GM08714 (cell line): ENCODE results near the gene SALL2.

ENCODE experiments used
- H3K4me3 ChIP-seq: fragments of 200-500 bp; sonication (Bioruptor generic); 2 replicates; pipeline ENCODE4 v1.5.1; 2014; ENCODE audit warnings: mild to moderate bottlenecking, low read length, inconsistent platforms
- ZNF274 ChIP-seq: IDR thresholded peaks from 2 replicates; pipeline ENCODE4 v1.6.1; 2012; ENCODE audit warnings: mild to moderate bottlenecking, low read depth, low read length

Gene SALL2

DNA sequence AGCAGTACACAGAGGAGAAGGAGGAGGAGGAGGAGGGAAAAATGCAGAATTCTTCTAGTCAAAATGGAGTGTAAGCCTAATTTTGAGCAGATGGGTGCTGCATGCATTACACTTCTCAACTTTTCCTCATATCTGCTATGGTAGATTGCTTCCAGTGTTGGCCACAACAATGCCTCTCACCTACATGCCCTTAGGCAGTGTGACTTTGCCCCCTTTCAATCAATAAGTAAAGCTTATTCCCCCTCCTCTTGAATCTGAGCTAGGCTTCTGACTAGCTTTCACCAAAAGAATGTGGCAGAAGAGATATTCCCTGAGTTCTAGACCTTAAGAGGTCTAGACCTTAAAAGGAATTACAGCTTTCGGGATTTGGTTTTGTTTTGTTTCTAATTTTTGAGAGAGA, 11.8 kb downstream of the SALL2 start:
- TF ChIP-seq ZNF274 = no peak
- H3K4me3 ChIP-seq = no peak overlapping the region

DNA sequence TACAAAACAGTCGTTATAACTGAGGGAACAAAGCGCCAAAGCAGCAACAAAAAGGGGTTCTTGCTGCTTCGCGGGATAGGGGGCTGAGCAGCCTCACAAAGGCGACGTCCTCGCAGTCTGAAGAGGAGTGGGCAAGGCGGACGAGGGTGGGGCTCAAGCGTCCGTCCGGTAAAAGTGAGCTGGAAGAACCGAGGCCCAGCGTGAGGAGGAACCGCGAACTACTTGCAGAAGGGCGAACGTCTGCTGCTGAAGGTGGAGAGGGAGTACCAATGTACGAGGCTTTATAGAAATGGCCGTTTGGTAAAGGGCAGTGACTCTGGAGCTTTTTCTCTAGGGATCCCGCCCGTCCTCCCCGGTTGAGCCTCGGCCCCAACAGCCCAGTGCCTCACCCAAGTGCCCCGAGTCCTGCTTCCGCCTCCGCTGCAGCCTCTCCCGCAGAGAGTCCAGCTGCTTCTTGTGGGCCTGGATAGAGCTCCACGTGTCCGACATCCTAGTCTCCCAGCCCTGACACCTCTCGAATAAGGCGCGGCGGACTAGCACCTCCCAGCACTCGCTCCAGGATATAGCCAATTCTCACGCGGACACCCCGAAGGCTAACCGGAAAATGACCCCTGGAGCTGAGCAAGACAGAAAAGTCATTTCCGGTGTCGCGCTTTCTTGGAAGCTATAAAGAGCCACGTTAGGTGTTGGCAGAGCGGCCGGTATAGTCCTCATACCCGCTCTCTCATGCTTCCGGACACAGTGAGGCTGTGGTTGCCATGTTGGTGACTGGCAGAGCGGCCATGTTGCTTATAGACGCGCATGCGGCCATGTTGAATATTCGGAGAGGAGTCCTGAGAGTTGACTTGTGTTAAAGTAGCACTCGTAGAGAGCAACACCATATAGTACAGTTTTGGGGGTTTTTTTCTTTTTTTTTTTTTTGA, 15.2 kb downstream of the SALL2 start, which contains the start of gene METTL3:
METTL3 (minus strand) TSS at position 606 of the 923 bp plus-strand sequence; CDS start at position 489, 117 bp downstream.
- no peak for TF ChIP-seq ZNF274
- H3K4me3 ChIP-seq = peak within 1 kb of the TSS; percentile 91

DNA sequence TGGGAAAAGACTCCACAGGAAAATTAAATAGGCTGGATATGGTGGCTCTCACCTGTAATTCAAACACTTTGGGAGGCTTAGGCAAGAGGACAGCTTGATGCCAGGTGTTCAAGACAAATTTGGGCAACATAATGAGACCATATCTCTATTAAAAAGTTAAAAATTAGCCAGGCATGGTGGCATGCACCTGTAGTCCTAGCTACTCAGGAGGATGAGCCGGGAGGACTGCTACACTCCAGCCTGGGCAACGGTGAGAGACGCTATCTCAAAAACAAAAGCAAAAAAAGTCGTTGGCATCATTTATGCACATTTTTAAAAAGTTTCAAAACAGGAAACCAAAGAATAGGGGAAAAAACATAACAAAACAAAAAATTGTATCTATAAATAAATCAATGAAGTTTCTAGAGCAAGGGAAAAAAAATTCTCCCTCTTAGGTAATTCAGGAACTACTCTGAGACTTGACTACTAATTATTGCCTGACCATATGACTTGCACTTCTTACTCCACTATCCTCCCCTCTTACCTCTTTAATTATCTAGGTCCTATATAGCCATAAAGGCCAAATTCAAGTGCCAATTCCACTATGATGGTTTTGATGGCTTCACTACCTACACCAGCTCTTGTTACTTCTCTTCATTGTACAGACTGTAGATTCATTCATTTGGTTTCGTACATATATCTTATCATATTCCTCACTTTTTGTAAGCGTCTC, 16.6 kb downstream of the SALL2 start:
- H3K4me3 ChIP-seq = peak overlapping the region; percentile 91
- TF ChIP-seq ZNF274 = no peak

DNA sequence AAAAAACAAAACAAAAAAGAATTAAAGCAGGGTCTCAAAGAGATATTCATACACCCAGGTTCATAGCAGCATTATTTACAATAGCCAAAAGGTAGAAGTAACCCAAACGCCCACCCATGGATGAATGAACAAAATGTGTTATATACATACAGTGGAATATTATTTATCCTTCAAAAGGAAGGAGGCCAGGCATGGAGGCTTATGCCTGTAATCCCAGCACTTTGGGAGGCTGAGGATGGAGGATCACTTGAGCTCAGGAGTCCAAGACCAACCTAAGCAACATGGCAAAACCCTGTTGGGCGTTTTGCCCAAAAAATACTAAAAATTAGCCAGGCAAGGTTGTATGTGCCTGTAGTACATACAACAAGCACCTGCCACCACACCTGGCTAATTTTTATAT, 19.6 kb downstream of the SALL2 start:
- no peak overlapping the region for H3K4me3 ChIP-seq
- TF ChIP-seq ZNF274 = no peak

DNA sequence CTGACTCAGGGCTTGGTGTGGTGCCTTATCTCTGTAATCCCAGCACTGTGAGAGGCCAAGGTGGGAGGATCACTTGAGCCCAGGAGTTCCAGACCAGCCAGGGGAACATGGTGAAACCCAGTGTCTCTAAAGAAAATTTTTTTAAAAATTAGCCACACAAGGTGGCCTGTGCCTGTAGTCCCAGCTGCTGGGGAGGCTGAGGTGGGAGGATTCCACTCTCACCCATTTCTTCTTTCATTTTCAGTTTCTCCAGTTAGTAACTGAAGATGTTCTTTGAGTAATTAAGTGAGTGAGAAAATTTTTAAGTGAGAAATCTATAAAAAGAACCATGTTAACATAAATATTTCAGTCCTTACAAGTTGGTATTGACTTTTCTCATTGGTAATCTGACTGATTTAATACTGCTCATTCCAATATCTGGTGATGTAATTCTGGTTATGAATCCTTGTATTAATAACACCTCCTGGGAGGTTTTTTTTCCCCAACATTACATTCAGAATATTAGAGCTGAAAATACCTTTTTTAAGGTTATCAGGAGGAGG, 21.1 kb downstream of the SALL2 start:
- no peak for TF ChIP-seq ZNF274
- no peak overlapping the region for H3K4me3 ChIP-seq

DNA sequence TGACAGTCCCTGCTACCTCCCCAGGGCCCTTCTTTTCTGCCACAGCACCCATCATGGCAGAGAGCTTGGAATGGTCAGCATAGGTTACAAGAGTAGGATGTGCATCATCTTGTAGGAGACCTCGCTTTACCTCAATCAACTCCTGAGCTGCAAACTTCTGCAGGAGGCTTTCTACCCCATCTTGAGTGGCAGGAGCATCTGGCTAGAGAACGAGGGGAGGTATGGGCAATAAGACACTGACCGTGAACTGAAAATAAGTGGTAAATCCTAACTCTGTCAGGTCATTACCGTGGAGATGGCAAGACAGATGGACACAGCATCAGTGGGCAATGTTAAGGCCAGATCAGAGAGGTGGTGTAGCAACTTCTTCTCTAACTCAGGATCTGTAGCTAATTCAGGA, 22.8 kb downstream of the SALL2 start:
- no peak for TF ChIP-seq ZNF274
- no peak overlapping the region for H3K4me3 ChIP-seq

DNA sequence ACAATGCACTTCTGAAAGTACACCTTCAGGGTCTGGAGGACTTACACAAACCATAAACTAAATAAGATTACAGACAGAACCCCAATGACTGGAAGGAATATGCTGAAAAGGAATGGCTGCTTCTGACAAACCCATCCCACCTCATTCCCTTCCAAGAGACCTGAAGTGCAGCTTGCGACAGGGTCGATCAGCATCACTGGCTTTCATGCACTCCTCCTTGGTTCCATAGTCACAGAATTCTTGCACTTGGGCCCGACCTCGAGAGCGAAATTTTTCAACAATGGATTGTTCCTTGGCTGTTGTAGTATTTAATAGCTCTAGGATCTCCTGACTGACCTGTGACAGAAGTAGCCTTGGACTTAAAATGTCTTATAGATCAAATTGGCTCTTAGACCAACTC, 24.6 kb downstream of the SALL2 start:
- no peak overlapping the region for H3K4me3 ChIP-seq
- TF ChIP-seq ZNF274 = no peak

DNA sequence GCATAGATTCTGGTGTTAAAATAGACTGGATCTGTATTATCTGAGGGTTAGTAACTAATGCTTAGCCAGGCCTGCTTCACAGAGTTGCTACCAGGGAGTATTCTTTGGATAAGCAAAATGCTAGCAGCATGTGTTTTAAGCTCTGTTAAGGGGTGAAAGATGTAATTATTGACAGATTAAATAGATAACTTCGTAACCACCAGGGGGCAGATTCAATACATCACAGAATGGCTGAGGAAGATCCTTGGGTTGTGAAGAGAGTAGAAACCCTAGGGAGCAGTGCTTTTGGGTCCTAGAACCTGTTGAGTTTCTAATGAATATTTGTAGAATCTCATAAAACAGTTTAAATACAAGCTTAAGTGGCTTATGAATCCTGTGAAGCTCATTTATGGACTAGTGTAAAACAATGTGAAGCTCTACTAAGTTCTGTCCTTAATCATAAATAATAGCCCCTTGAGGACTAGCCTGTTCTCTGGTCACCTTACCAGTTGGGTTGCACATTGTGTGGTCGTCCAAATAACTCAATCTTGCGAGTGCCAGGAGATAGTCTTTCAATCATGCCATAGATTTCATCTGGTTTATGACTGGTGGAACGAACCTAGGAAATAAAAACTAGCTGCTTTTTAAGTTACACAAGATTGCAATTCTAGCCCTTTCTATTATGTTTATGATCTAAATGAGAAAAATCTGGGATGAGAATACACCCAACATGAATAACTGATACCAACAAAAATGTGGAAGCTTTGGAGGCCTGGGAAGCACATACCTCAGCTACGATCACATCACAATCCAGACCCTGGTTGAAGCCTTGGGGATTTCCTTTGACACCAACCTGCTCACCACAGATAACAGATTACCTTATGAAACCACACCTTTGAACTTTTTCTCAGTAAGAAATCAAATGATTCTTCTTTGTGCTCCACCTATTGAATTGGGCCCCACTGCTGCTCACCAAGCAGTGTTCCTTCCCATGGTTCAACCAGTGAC, 27.3 kb downstream of the SALL2 start:
- no peak for TF ChIP-seq ZNF274
- H3K4me3 ChIP-seq = no peak overlapping the region

DNA sequence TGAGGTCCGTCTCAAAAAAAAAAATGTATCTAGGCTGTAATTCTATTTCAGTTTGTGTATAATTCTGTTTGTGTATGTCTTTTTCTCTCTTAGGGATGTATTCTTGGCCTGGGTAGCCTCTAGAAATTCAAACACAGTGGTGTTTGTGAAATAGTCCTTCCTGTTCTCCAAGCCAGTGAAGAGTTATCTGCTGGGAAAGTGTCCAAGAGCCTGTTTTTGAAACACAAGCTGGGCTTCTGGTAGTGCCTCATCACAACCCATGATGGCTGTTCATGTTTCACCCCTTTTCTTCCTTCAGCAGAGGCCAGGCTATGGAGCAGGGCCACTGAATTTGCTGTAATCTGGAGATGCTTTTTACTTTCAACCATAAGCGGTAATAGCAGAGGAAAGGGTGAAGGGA, 29.7 kb downstream of the SALL2 start:
- no peak for TF ChIP-seq ZNF274
- no peak overlapping the region for H3K4me3 ChIP-seq

DNA sequence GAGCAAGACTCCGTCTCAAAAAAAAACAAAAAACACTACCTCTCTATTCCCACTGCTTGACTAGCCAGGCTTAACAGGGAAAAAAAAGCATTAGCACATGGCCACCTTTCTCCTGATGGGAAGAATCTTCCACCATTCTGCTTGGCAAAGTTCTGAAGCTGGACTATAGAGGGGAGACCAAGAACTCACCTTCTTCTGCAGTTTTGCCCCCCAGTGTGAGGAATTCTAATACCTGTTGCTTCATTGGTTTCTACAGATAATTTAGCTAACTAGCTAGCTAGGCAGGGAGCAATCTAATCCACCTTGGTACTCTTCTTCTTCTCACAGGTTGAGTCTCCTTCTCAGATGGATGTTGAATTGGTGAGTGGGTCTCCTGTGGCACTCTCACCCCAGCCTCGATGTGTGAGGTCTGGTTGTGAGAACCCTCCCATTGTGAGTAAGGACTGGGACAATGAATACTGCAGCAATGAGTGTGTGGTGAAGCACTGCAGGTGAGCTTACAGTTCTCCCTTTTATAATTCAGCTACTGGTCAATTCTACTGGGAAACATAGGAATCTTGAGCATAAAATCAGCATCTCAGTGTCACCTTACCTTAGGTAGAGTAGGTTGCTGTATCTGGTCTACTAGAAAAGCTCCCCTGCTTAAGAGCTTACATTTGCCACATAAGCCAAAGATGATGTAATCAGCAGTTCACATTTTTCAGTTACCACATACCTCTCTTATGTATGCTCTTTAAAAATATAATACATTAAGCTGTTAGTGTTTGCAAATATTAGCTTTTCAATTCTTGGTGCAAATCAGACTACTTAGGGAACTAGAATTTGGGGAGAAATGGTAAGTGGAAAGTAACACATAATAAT, 31.0 kb downstream of the SALL2 start:
- no peak overlapping the region for H3K4me3 ChIP-seq
- no peak for TF ChIP-seq ZNF274

DNA sequence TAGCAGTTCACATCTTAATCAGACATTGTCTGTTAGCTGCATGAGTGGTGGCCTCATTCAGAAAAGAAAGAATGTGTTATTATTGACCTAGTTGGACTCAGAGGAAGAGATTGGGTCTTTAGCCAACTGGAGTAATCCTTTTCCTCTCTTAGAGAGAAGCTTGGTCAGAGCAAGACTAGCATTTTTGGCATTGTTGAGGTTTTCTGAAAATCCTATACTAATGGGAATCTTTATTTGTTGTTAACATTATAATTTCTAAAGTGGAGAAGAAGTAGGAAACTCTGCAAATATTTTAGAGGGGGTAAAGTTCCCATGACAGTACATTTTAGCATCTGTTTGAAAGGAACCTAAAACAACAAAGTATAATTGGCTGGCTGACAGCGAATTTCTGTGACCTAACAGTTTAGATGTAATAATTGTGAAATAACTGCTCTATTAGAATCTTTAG, 39.5 kb downstream of the SALL2 start:
- TF ChIP-seq ZNF274 = no peak
- H3K4me3 ChIP-seq = no peak overlapping the region

DNA sequence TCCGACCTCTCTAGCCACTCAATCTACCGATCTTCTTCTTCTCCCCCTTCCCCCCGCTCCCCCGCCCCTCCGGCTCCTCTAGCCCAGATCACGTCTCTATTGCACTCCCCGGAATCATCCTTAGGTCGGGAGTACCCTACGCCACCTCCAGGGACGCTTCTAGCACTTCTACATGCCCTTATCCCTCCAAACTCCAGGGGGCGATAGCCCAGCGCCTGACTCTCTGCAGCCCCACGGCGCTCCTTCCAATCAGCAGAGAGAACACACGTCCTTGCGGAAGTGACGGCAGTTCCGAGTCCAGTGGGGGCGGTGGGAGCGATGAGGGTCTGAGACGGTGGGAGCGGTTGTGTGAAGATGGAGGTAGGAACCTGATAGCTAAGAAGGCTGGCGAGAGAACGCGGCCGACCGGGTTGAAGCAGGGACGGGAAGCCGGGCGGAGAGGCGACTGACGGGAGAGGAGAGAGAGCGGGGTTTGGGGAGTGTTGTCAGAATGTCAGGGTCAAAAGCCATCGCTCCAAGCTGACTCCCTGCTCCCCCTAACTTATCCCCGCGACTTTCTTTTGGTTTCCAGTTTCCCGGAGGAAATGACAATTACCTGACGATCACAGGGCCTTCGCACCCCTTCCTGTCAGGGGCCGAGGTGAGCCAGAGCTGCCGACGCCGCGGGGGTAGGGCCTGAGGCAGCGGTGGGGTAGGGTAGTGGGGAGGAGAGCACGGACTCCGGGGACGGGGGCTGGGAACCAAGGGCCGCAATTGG, 49.0 kb downstream of the SALL2 start, which contains the start of the genes RAB2B and TOX4:
RAB2B (minus strand) TSS at position 35 of the 757 bp plus-strand sequence. CDS start 87 bp downstream, outside the sequence.
TOX4 (plus strand) TSS at position 271 of the 757 bp plus-strand sequence; CDS start at position 355, 84 bp downstream.
- no peak for TF ChIP-seq ZNF274
- H3K4me3 ChIP-seq = peak within 1 kb of the TSS; percentile 100
